GM12878 (cell line): ENCODE data around the gene STAT4. TPM values are rescaled to one million over a fixed set of nuclear protein-coding genes. Genes with fewer than 3 reads are reported as not detected.

ENCODE experiments used
- ATAC-seq: fragments of 200-7000 bp; cut with Tn5 transposase; 3 replicates; pipeline ENCODE4 v1.9.1; 2020; ENCODE audit warnings: mild to moderate bottlenecking, moderate library complexity
- BruUV-seq: library from RNA; stranded (reverse); fragments of 400-500 nt; replicated peaks from 2 replicates; lab custom pipeline; 2021; lab: Mats Ljungman, UMichigan
- CTCF ChIA-PET: fragments of 300-600 bp; sonication (Branson Sonifier 250); formaldehyde crosslinking; extraction: SDS; loops from one replicate; lab custom pipeline; 2021; ENCODE audit warnings: inconsistent platforms; lab: Yijun Ruan, JAX
- POLR2A ChIA-PET: fragments of 350-600 bp; formaldehyde crosslinking; extraction: SDS; loops from one replicate; lab custom pipeline; 2021; ENCODE audit warnings: inconsistent platforms; lab: Charles Lee
- RAD21 ChIA-PET: fragments of 300-600 bp; sonication (Branson Sonifier 250); formaldehyde crosslinking; loops from one replicate; lab custom pipeline; 2023; ENCODE audit warnings: antibody characterized with exemption; ENCODE audit not compliant: unreplicated experiment; lab: Charles Lee
- SMC1A ChIA-PET: fragments of 300-600 bp; sonication (Branson Sonifier 250); formaldehyde crosslinking; loops from one replicate; lab custom pipeline; 2023; ENCODE audit not compliant: unreplicated experiment, uncharacterized antibody; lab: Charles Lee
- DNase-seq: peaks from one replicate; pipeline ENCODE4 v3.0.0-alpha.2; 2011; ENCODE audit warnings: low read depth, low spot score
- FAIRE-seq: peaks from 3 replicates; lab custom pipeline; 2011; peaks lifted over from hg19 to GRCh38; lab: Jason Lieb, UNC
- H2AFZ ChIP-seq: 2 replicates; pipeline ENCODE4 v1.6.0; 2011; ENCODE audit warnings: low read depth, low read length, control low read depth; ENCODE audit not compliant: control insufficient read depth
- H3K27ac ChIP-seq: 2 replicates; pipeline ENCODE4 v1.5.1; 2011; ENCODE audit warnings: control low read depth; ENCODE audit not compliant: control insufficient read depth, insufficient read depth
- H3K27me3 ChIP-seq, 2 experiments: replicated peaks in 1 of 2; 2 replicates each; pipeline versions ENCODE4 v1.6.0 to v1.6.1; 2011; ENCODE audit warnings: low read length in 1 of 2; ENCODE audit not compliant: control insufficient read depth in 2 of 2, insufficient read depth in 2 of 2
- H3K36me3 ChIP-seq, 2 experiments: 2 replicates each; pipeline ENCODE4 v1.5.1; 2011; ENCODE audit warnings: low read length in 1 of 2; ENCODE audit not compliant: control insufficient read depth in 2 of 2, insufficient read depth in 2 of 2
- H3K4me1 ChIP-seq: 2 replicates; pipeline ENCODE4 v1.6.1; 2011; ENCODE audit warnings: mild to moderate bottlenecking, low read length, moderate library complexity, mixed read lengths; ENCODE audit not compliant: control insufficient read depth, insufficient read depth
- H3K4me2 ChIP-seq: 2 replicates; pipeline ENCODE4 v1.6.0; 2011; ENCODE audit warnings: control low read depth; ENCODE audit not compliant: control insufficient read depth, insufficient read depth
- H3K4me3 ChIP-seq: fragments of 200-600 bp; sonication (generic); 2 replicates; pipeline ENCODE4 v1.5.1; 2016
- H3K79me2 ChIP-seq: 2 replicates; pipeline ENCODE4 v1.6.0; 2011; ENCODE audit warnings: low read length; ENCODE audit not compliant: control insufficient read depth, insufficient read depth
- H3K9ac ChIP-seq: 2 replicates; pipeline ENCODE4 v1.8.0; 2011; ENCODE audit warnings: low read length, control low read depth, mixed read lengths; ENCODE audit not compliant: control insufficient read depth, insufficient read depth
- H3K9me3 ChIP-seq: replicated peaks from 3 replicates; pipeline ENCODE4 v1.5.1; 2011; ENCODE audit warnings: mild to moderate bottlenecking, low read length; ENCODE audit not compliant: control insufficient read depth, insufficient read depth
- H4K20me1 ChIP-seq: 2 replicates; pipeline ENCODE4 v1.6.0; 2011; ENCODE audit not compliant: control insufficient read depth, insufficient read depth
- CBX3 ChIP-seq: fragments of 200-600 bp; sonication (generic); IDR thresholded peaks from 2 replicates; pipeline ENCODE4 v1.6.1; 2016; ENCODE audit warnings: low read depth, borderline replicate concordance
- POLR2A ChIP-seq: IDR thresholded peaks from 2 replicates; pipeline ENCODE4 v1.6.1; 2011; ENCODE audit warnings: low read depth, mild to moderate bottlenecking, low read length
- POLR2AphosphoS5 ChIP-seq: IDR thresholded peaks from 2 replicates; pipeline ENCODE4 v1.6.1; 2011; ENCODE audit warnings: mild to moderate bottlenecking, low read length, inconsistent platforms
- POU2F2 ChIP-seq: IDR thresholded peaks from 3 replicates; pipeline ENCODE4 v1.6.1; 2011; ENCODE audit warnings: low read depth, mild to moderate bottlenecking, low read length, borderline replicate concordance
- SIN3A ChIP-seq: IDR thresholded peaks from 2 replicates; pipeline ENCODE4 v1.6.1; 2012; ENCODE audit warnings: low read depth, low read length, improper control_type of control experiment
- SMARCA5 ChIP-seq: fragments of 450-650 bp; IDR thresholded peaks from 2 replicates; pipeline ENCODE4 v1.6.1; 2017; ENCODE audit warnings: mild to moderate bottlenecking
- SRF ChIP-seq, 2 experiments: IDR thresholded peaks; 2 replicates each; pipeline ENCODE4 v1.6.1; 2011; ENCODE audit warnings: low read depth in 2 of 2, low read length in 2 of 2, mild to moderate bottlenecking in 1 of 2, moderate library complexity in 1 of 2
- WGBS: methylation state at CpG from one replicate; pipeline ENCODE4 v1.1.6; 2016; ENCODE audit warnings: low lambda C conversion rate; ENCODE audit not compliant: insufficient replicate concordance, insufficient coverage; ENCODE audit errors: missing lambda C conversion rate; 5-methylcytosine and 5-hydroxymethylcytosine counted together
- in situ Hi-C: fragments of 300-500 bp; cut with MboI; formaldehyde crosslinking; loops from 9 replicates; pipeline ENCODE4 v1.14.3; 2018; ENCODE audit warnings: mixed read lengths
- intact Hi-C: fragments of 100-400 bp; cut with micrococcal nuclease; formaldehyde crosslinking; loops from one replicate; pipeline ENCODE4 v1.14.2; 2022; ENCODE audit not compliant: unreplicated experiment
- polyA plus RNA-seq, 11 experiments: library from polyadenylated mRNA; depleted of rRNA in 4 of 11; unstranded in 6 of 11; stranded (reverse) in 5 of 11; fragments of >200 nt; fragmentation: Nextera tagmentation in 4 of 11; fragmentation: Illumina TruSeq in 1 of 11; extraction: Ambion mirVana in 4 of 11; extraction: Trizol in 1 of 11; gene quantifications; 1 replicate in 1 of 11; 2 replicates in 10 of 11; pipeline versions ENCODE4 v1.2.1 to v1.2.3, GENCODE V29; 2011 to 2016; ENCODE audit warnings: inconsistent platforms in 2 of 11, missing spikeins in 2 of 11, low read depth in 1 of 11
- total RNA-seq, 4 experiments: library from RNA; depleted of rRNA in 3 of 4; stranded (reverse); fragments of >200 nt in 3 of 4; fragmentation: Illumina TruSeq in 1 of 4; extraction: Trizol in 1 of 4; gene quantifications; 2 replicates each; pipeline versions ENCODE4 v1.2.1 to v1.2.3, GENCODE V29; 2013 to 2021
- TF ChIP-seq, protein P1 (sequence below): fragments of 450-650 bp; IDR thresholded peaks from 2 replicates; pipeline ENCODE4 v1.6.1; 2017; ENCODE audit warnings: mild to moderate bottlenecking, low read depth, inconsistent platforms; ENCODE audit not compliant: poor library complexity, severe bottlenecking

The STAT4 gene
- total and polyA plus RNA-seq, 10 of the 15 experiments (the other 5 are each of a cell fraction or from before 2014, with no cell fraction given), result 3.1 to 9.3 (median 7.1) TPM

DNA sequence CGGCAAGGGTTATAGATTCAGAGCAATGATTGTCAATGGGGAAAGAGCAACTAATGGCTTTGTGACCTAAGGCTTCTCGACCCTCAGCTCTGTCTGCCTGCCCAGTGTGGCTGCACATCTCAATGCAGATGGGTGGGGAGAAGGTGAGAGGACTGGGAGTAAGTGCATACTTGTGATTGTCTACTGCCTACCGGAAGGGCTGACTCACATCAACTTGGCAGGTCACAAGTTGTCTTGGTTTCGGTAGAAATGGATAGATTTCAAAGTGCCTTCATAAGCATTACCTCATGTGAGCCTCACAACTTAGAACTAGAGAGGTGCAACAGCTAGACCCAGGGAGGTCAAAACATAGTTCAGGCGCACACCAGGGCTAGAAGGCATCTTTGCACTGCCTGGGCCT, 166.2 kb downstream of the STAT4 start:
- CTCF ChIA-PET, result interaction anchor here (0.8 to 1.8 kb wide), 4 partner anchors 19 to 203 kb away, joined by 3 to 6 read pairs (median 4); no protein-coding TSS in a partner anchor
- no peak for FAIRE-seq
- no peak overlapping the region for H3K9ac ChIP-seq
- in situ Hi-C loops, result no loop called here
- no peak overlapping the region for H3K4me2 ChIP-seq
- H3K4me3 ChIP-seq, result no peak overlapping the region
- BruUV-seq, result no TSS peak
- intact Hi-C loops, result no loop called here
- H2AFZ ChIP-seq, result no peak overlapping the region
- H3K79me2 ChIP-seq, result no peaks in the 10 kb centered on the region; the same call in 1 of the 2 replicates
- no peak overlapping the region for H3K27ac ChIP-seq
- SMC1A ChIA-PET, result interaction anchor here (0.6 to 1.3 kb wide), 6 partner anchors 12 to 125 kb away, joined by 3 to 7 read pairs (median 3); no protein-coding TSS in a partner anchor
- TF ChIP-seq CBX3 (no peak), SRF (IDR thresholded peaks at IDR 0.05; ENCODE audit: low read depth in 2 of 2, low read length in 2 of 2) (no peak), POLR2AphosphoS5 (peak; percentile 71; the same call in 1 of the 2 replicates), POLR2A (peak; percentile 63), POU2F2 (no peak), SIN3A (no peak), SMARCA5 (no peak)
- TF ChIP-seq, protein P1, sequence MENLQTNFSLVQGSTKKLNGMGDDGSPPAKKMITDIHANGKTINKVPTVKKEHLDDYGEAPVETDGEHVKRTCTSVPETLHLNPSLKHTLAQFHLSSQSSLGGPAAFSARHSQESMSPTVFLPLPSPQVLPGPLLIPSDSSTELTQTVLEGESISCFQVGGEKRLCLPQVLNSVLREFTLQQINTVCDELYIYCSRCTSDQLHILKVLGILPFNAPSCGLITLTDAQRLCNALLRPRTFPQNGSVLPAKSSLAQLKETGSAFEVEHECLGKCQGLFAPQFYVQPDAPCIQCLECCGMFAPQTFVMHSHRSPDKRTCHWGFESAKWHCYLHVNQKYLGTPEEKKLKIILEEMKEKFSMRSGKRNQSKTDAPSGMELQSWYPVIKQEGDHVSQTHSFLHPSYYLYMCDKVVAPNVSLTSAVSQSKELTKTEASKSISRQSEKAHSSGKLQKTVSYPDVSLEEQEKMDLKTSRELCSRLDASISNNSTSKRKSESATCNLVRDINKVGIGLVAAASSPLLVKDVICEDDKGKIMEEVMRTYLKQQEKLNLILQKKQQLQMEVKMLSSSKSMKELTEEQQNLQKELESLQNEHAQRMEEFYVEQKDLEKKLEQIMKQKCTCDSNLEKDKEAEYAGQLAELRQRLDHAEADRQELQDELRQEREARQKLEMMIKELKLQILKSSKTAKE, result no peak
- peak; percentile 18; the same call in 2 of the 3 replicates for ATAC-seq
- POLR2A ChIA-PET, result interaction anchor here (1.2 kb wide), 2 partner anchors 23 to 45 kb away, joined by 3 read pairs; no protein-coding TSS in a partner anchor
- RAD21 ChIA-PET, result interaction anchor here (2.0 kb wide), 1 partner anchor 134 kb away, joined by 4 read pairs; no protein-coding TSS in a partner anchor
- H3K9me3 ChIP-seq, result no peaks in the 10 kb centered on the region
- peaks cover 54 to 85% of the 10 kb centered on the region in 2 experiments for H3K36me3 ChIP-seq
- peaks cover 13% of the 10 kb centered on the region for H4K20me1 ChIP-seq
- H3K4me1 ChIP-seq, result no peaks in the 10 kb centered on the region
- no peaks in the 10 kb centered on the region for H3K27me3 ChIP-seq
- DNase-seq, result no peak
- 86% methylated on average over 5 of the region's 5 CpGs for WGBS
